HG03095 (cell line): ENCODE measurements around the gene MMP25.
A peak's percentile ranks its signal among the peaks of the same experiment; 100 is the strongest.
"Not testable (repeated sequence)": the region's sequence is repeated elsewhere in the genome, so short reads cannot be mapped to it uniquely, and the experiment has no call there.

Experiments
- ATAC-seq: cut with Tn5 transposase; IDR thresholded peaks from one replicate; pipeline ENCODE4 v1.9.1; 2021; ENCODE audit warnings: moderate library complexity; ENCODE audit not compliant: unreplicated experiment

MMP25 gene

GRCh38 chr16:3053330-3053710, 7.0 kb downstream of the MMP25 start:
- ATAC-seq, result not testable (repeated sequence)

- ATAC-seq, result no peak
Observed at GRCh38 chr16:3054965-3055733, 8.8 kb downstream of the MMP25 start.

GRCh38 chr16:3055734-3056115, 9.4 kb downstream of the MMP25 start:
- not testable (repeated sequence) for ATAC-seq

- ATAC-seq, result no peak
Observed at GRCh38 chr16:3056336-3057180, 10.2 kb downstream of the MMP25 start.

GRCh38 chr16:3057181-3058138, 11.1 kb downstream of the MMP25 start:
- no peak for ATAC-seq

GRCh38 chr16:3058139-3059030, 12.0 kb downstream of the MMP25 start:
- ATAC-seq, result no peak

GRCh38 chr16:3059041-3059722, 12.8 kb downstream of the MMP25 start:
- peak; percentile 63 for ATAC-seq

- ATAC-seq, result no peak
Observed at GRCh38 chr16:3059723-3060242, 13.4 kb downstream of the MMP25 start.

- no peak for ATAC-seq
Observed at GRCh38 chr16:3060339-3061127, 14.2 kb downstream of the MMP25 start.

GRCh38 chr16:3062553-3062952, 16.2 kb downstream of the MMP25 start:
- ATAC-seq, result no peak

- no peak for ATAC-seq
Observed at GRCh38 chr16:3063625-3064386, 17.4 kb downstream of the MMP25 start.

GRCh38 chr16:3065069-3065741, 18.8 kb downstream of the MMP25 start, which contains the start of gene IL32:
IL32 (plus strand) TSS chr16:3065640; CDS start chr16:3065812, 172 bp downstream.
- no peak for ATAC-seq

GRCh38 chr16:3065742-3066439, 19.5 kb downstream of the MMP25 start:
- ATAC-seq, result no peak

GRCh38 chr16:3066440-3066748, 20.0 kb downstream of the MMP25 start:
- no peak for ATAC-seq

GRCh38 chr16:3068487-3068886, 22.1 kb downstream of the MMP25 start:
- no peak for ATAC-seq

- not testable (repeated sequence) for ATAC-seq
Observed at GRCh38 chr16:3069146-3069545, 22.8 kb downstream of the MMP25 start.
